ENCODE results near the gene ARRDC5. TPM values are rescaled to one million over a fixed set of nuclear protein-coding genes. Genes with fewer than 3 reads are reported as not detected.

Gene ARRDC5
- total and polyA plus RNA-seq, 2 of the 8 experiments (the other 6 are each of a cell fraction or from before 2014, with no cell fraction given): not detected

DNA sequence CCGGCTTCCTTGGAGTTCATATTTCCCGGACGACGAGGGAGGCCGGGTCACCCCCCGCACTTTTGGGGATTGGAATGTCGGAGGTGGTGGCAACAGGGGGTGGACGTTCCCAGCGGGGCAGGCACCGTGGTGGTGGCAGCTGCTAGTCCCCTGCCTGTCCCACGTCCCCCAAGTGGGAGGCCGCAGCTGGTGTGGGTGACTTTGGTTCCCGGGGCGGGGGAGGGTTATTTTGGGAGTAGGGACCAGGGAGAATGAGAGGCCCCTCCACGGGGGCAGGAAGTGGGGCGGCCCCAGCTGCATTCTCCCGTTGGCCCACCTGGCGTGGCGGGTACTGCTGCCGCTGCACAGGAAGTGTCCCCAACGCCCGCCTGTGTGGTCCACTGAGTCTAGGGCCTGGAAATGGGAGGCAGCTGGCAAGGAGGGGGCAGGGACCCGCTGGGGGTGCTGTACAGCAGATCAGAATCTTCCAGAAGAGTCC, 24.2 kb downstream of the ARRDC5 start:
- no peak overlapping the region for H2AFZ ChIP-seq (ENCODE audit: low read length)
- H3K23ac ChIP-seq (ENCODE audit: insufficient read length): no peak overlapping the region
- DNase-seq (ENCODE audit: low read depth in 1 of 2, low spot score in 2 of 2) (peak in 1 of 2 experiments; percentile 60), FAIRE-seq (no peak)
- H3K4ac ChIP-seq (replicated peaks; ENCODE audit: insufficient read length, low read depth, low read length): peak overlapping the region; percentile 13
- peak overlapping the region in 1 of 2 experiments; percentile 12; a peak in 1 of 4 replicates for H3K4me2 ChIP-seq (ENCODE audit: insufficient read depth in 1 of 2, low read depth in 2 of 2, low read length in 2 of 2)
- H4K8ac ChIP-seq (ENCODE audit: extremely low read depth, insufficient read depth, low read length): peak overlapping the region; percentile 4; the same call in 1 of the 2 replicates
- no peaks in the 10 kb centered on the region for H4K20me1 ChIP-seq (replicated peaks in 1 of 2; ENCODE audit: control insufficient read depth in 1 of 2, insufficient read depth in 2 of 2, low read length in 2 of 2)
- H3K9ac ChIP-seq (replicated peaks in 1 of 4; ENCODE audit: extremely low read depth in 1 of 4, low read depth in 3 of 4, low read length in 3 of 4): no peak overlapping the region
- no peak overlapping the region for H3K4me3 ChIP-seq (ENCODE audit: extremely low read depth in 1 of 4, insufficient read depth in 2 of 4, low read depth in 3 of 4, low read length in 4 of 4)
- H2BK15ac ChIP-seq (ENCODE audit: low read length): no peak overlapping the region
- peak overlapping the region; percentile 75; the same call in 1 of the 2 replicates for H2BK12ac ChIP-seq (ENCODE audit: low read depth, low read length)
- peak overlapping the region; percentile 14; the same call in 1 of the 2 replicates for H3K27ac ChIP-seq (ENCODE audit: low read depth, low read length)
- no peaks in the 10 kb centered on the region for H3K79me2 ChIP-seq (ENCODE audit: control insufficient read depth in 1 of 2, insufficient read depth in 2 of 2, low read length in 2 of 2)
- 67% methylated on average over 17 of the region's 23 CpGs; no CpG with 5 or more reads in 1 of the 2 experiments for WGBS, 2 experiments (ENCODE audit: extremely low coverage in 1 of 2, insufficient coverage in 1 of 2, insufficient read length in 1 of 2, insufficient replicate concordance in 2 of 2, low coverage in 1 of 2, low lambda C conversion rate in 2 of 2, missing lambda C conversion rate in 1 of 2)
- no peak overlapping the region for H3K56ac ChIP-seq (replicated peaks; ENCODE audit: insufficient read length, low read depth, low read length)
- H3K27me3 ChIP-seq (replicated peaks in 1 of 4; ENCODE audit: control insufficient read depth in 3 of 4, extremely low read depth in 1 of 4, insufficient read depth in 3 of 4, low read length in 3 of 4): no peaks in the 10 kb centered on the region; a peak in 1 of 7 replicates
- H4K5ac ChIP-seq (ENCODE audit: insufficient read length, low read depth, low read length): no peak overlapping the region
- peak overlapping the region; percentile 95 for H4K91ac ChIP-seq (replicated peaks; ENCODE audit: insufficient read length, low read length)
- TF ChIP-seq RXRA (IDR thresholded peaks at IDR 0.05; ENCODE audit: insufficient read depth, low read depth, low read length): no peak
- TF ChIP-seq POLR2AphosphoS5 (IDR thresholded peaks at IDR 0.05; ENCODE audit: low read depth, low read length): no peak
- TF ChIP-seq TEAD4 (IDR thresholded peaks at IDR 0.05; ENCODE audit: low read depth, low read length): peak; percentile 46; the same call in 1 of the 2 replicates
- no peak overlapping the region for H2AK5ac ChIP-seq (ENCODE audit: low read depth, low read length)
- H3K36me3 ChIP-seq (ENCODE audit: control insufficient read depth in 2 of 4, insufficient read depth in 4 of 4, low read length in 3 of 4): no peaks in the 10 kb centered on the region
- H3K18ac ChIP-seq (ENCODE audit: extremely low read depth, low read length): 0 out of 2 replicates have a peak overlapping the region, but pooled peaks have one; percentile 24
- peaks cover 0 to 19% (median 15%) of the 10 kb centered on the region in 4 experiments; a peak in 6 of 7 replicates for H3K4me1 ChIP-seq (replicated peaks in 1 of 4; ENCODE audit: control insufficient read depth in 3 of 4, insufficient read depth in 4 of 4, low read length in 3 of 4)
- no peak overlapping the region for H3K14ac ChIP-seq (ENCODE audit: insufficient read length)
- ChIA-PET POLR2A (ENCODE audit: partially characterized antibody) (interaction anchor here (0.5 to 1.4 kb wide), 5 partner anchors 16 to 97 kb away, joined by 3 to 4 read pairs (median 3); partner anchors contain the start of gene KDM4B), CTCF (ENCODE audit: partially characterized antibody) (interaction anchor here (1.3 to 1.8 kb wide), 3 partner anchors 24 to 33 kb away, joined by 3 to 8 read pairs (median 4); partner anchors contain the start of gene ARRDC5)
- no peaks in the 10 kb centered on the region for H3K79me1 ChIP-seq (ENCODE audit: low read depth, low read length)
- H2BK20ac ChIP-seq (ENCODE audit: low read length): no peak overlapping the region
- H3K9me3 ChIP-seq (ENCODE audit: insufficient read depth in 2 of 2, low read depth in 1 of 2, low read length in 1 of 2): no peaks in the 10 kb centered on the region
- H2BK120ac ChIP-seq (replicated peaks; ENCODE audit: low read depth, low read length): peak overlapping the region; percentile 77
- no peaks in the 10 kb centered on the region; the same call in 1 of the 2 replicates for H3K23me2 ChIP-seq (ENCODE audit: low read depth, low read length)
- H2BK5ac ChIP-seq (ENCODE audit: low read depth, low read length): peak overlapping the region; percentile 87; the same call in 1 of the 2 replicates

All from H1 (cell line).